ENCODE data around the gene OSGEP. TPM values are rescaled to one million over a fixed set of nuclear protein-coding genes. Genes with fewer than 3 reads are reported as not detected.

The OSGEP gene
- total and polyA plus RNA-seq, 2 of the 13 experiments (the other 11 are each of a cell fraction or from before 2014, with no cell fraction given) = 39.7 to 41.1 TPM

DNA sequence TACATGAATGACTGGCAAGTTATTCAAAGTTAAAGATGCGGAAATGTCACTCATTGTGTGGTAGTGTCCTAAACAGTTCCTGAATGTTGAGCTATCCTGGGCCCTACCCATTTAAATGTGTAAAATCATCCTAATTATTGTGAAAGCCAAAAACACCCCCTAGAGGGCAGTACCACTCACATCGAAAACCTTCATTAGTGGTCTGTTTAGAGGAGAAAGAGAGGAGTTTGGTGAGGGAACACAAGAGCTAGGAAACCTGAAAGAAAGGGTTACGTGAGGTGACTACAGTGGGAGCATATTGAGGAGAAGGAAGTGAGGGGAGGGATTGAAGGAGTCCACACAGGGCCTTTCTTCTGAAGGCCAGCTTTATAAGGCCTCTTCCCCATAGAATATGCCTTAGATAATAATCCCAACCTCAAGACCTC lies 38.8 kb downstream of the OSGEP start (continued):
- no peak for TF ChIP-seq HBP1 (CRISPR knock-in tag; IDR thresholded peaks at IDR 0.05; ENCODE audit: low read depth)
- TF ChIP-seq, protein P1, sequence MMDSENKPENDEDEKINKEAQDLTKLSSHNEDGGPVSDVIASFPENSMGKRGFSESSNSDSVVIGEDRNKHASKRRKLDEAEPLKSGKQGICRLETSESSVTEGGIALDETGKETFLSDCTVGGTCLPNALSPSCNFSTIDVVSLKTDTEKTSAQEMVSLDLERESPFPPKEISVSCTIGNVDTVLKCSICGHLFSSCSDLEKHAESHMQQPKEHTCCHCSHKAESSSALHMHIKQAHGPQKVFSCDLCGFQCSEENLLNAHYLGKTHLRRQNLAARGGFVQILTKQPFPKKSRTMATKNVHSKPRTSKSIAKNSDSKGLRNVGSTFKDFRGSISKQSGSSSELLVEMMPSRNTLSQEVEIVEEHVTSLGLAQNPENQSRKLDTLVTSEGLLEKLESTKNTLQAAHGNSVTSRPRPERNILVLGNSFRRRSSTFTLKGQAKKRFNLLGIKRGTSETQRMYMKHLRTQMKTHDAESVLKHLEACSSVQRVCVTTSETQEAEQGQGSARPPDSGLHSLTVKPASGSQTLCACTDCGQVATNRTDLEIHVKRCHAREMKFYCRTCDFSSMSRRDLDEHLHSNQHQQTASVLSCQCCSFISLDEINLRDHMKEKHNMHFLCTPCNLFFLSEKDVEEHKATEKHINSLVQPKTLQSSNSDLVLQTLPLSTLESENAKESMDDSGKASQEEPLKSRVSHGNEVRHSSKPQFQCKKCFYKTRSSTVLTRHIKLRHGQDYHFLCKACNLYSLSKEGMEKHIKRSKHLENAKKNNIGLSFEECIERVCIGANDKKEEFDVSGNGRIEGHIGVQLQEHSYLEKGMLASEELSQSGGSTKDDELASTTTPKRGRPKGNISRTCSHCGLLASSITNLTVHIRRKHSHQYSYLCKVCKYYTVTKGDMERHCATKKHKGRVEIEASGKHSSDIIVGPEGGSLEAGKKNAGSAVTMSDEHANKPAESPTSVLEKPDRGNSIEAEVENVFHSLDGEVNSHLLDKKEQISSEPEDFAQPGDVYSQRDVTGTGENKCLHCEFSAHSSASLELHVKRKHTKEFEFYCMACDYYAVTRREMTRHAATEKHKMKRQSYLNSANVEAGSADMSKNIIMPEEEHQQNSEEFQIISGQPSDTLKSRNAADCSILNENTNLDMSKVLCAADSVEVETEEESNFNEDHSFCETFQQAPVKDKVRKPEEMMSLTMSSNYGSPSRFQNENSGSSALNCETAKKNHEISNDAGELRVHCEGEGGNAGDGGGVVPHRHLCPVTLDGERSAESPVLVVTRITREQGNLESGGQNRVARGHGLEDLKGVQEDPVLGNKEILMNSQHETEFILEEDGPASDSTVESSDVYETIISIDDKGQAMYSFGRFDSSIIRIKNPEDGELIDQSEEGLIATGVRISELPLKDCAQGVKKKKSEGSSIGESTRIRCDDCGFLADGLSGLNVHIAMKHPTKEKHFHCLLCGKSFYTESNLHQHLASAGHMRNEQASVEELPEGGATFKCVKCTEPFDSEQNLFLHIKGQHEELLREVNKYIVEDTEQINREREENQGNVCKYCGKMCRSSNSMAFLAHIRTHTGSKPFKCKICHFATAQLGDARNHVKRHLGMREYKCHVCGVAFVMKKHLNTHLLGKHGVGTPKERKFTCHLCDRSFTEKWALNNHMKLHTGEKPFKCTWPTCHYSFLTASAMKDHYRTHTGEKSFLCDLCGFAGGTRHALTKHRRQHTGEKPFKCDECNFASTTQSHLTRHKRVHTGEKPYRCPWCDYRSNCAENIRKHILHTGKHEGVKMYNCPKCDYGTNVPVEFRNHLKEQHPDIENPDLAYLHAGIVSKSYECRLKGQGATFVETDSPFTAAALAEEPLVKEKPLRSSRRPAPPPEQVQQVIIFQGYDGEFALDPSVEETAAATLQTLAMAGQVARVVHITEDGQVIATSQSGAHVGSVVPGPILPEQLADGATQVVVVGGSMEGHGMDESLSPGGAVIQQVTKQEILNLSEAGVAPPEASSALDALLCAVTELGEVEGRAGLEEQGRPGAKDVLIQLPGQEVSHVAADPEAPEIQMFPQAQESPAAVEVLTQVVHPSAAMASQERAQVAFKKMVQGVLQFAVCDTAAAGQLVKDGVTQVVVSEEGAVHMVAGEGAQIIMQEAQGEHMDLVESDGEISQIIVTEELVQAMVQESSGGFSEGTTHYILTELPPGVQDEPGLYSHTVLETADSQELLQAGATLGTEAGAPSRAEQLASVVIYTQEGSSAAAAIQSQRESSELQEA (CRISPR knock-in tag; IDR thresholded peaks at IDR 0.05; ENCODE audit: not compliant biosample characterization) = no peak
- TF ChIP-seq GPBP1L1 (CRISPR knock-in tag; IDR thresholded peaks at IDR 0.05) = no peak
- TF ChIP-seq, protein P2, sequence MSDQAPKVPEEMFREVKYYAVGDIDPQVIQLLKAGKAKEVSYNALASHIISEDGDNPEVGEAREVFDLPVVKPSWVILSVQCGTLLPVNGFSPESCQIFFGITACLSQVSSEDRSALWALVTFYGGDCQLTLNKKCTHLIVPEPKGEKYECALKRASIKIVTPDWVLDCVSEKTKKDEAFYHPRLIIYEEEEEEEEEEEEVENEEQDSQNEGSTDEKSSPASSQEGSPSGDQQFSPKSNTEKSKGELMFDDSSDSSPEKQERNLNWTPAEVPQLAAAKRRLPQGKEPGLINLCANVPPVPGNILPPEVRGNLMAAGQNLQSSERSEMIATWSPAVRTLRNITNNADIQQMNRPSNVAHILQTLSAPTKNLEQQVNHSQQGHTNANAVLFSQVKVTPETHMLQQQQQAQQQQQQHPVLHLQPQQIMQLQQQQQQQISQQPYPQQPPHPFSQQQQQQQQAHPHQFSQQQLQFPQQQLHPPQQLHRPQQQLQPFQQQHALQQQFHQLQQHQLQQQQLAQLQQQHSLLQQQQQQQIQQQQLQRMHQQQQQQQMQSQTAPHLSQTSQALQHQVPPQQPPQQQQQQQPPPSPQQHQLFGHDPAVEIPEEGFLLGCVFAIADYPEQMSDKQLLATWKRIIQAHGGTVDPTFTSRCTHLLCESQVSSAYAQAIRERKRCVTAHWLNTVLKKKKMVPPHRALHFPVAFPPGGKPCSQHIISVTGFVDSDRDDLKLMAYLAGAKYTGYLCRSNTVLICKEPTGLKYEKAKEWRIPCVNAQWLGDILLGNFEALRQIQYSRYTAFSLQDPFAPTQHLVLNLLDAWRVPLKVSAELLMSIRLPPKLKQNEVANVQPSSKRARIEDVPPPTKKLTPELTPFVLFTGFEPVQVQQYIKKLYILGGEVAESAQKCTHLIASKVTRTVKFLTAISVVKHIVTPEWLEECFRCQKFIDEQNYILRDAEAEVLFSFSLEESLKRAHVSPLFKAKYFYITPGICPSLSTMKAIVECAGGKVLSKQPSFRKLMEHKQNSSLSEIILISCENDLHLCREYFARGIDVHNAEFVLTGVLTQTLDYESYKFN (CRISPR knock-in tag; conservative IDR thresholded peaks at IDR 0.05) = no peak
- TF ChIP-seq ATF7-NPFF (CRISPR knock-in tag; IDR thresholded peaks at IDR 0.05; ENCODE audit: low read depth) = no peak
- no peak for TF ChIP-seq MYC (CRISPR knock-in tag; IDR thresholded peaks at IDR 0.05; ENCODE audit: borderline replicate concordance)
- TF ChIP-seq, protein P3, sequence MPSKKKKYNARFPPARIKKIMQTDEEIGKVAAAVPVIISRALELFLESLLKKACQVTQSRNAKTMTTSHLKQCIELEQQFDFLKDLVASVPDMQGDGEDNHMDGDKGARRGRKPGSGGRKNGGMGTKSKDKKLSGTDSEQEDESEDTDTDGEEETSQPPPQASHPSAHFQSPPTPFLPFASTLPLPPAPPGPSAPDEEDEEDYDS (CRISPR knock-in tag; IDR thresholded peaks at IDR 0.05) = 0 out of 2 replicates have a peak, but pooled peaks have one; percentile 39
- no peak for TF ChIP-seq ZNF143 (CRISPR knock-in tag; IDR thresholded peaks at IDR 0.05)
- TF ChIP-seq SP2 (CRISPR knock-in tag; IDR thresholded peaks at IDR 0.05) = no peak
- TF ChIP-seq KDM4B (CRISPR knock-in tag; IDR thresholded peaks at IDR 0.05) = no peak
- TF ChIP-seq MZF1 (CRISPR knock-in tag; IDR thresholded peaks at IDR 0.05; ENCODE audit: borderline replicate concordance) = no peak
- TF ChIP-seq DNMT3B (CRISPR knock-in tag; conservative IDR thresholded peaks at IDR 0.05) = peak; percentile 56; the same call in 1 of the 2 replicates
- no peak for TF ChIP-seq ZNF530 (CRISPR knock-in tag; IDR thresholded peaks at IDR 0.05; ENCODE audit: low read depth)
- TF ChIP-seq FOXO1 (CRISPR knock-in tag; IDR thresholded peaks at IDR 0.05) = no peak
- TF ChIP-seq NFYB (CRISPR knock-in tag; IDR thresholded peaks at IDR 0.05) = no peak
- TF ChIP-seq ZNF207 (IDR thresholded peaks at IDR 0.05; ENCODE audit: borderline replicate concordance) = no peak
